Measurements from ENCODE around the gene PLD4.

PLD4 gene

GRCh38 chr14:104931304-104931770, 6.7 kb downstream of the PLD4 start:
- no peaks in the 10 kb centered on the region for H3K9me3 ChIP-seq
- no peak for DNase-seq
- no peaks in the 10 kb centered on the region for H3K36me3 ChIP-seq
- H3K4me1 ChIP-seq: peaks cover 3% of the 10 kb centered on the region
- H3K4me3 ChIP-seq (ENCODE audit: low read depth, low read length): no peak overlapping the region
- TF ChIP-seq, protein P1, sequence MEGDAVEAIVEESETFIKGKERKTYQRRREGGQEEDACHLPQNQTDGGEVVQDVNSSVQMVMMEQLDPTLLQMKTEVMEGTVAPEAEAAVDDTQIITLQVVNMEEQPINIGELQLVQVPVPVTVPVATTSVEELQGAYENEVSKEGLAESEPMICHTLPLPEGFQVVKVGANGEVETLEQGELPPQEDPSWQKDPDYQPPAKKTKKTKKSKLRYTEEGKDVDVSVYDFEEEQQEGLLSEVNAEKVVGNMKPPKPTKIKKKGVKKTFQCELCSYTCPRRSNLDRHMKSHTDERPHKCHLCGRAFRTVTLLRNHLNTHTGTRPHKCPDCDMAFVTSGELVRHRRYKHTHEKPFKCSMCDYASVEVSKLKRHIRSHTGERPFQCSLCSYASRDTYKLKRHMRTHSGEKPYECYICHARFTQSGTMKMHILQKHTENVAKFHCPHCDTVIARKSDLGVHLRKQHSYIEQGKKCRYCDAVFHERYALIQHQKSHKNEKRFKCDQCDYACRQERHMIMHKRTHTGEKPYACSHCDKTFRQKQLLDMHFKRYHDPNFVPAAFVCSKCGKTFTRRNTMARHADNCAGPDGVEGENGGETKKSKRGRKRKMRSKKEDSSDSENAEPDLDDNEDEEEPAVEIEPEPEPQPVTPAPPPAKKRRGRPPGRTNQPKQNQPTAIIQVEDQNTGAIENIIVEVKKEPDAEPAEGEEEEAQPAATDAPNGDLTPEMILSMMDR (IDR thresholded peaks at IDR 0.05; ENCODE audit: low read depth, low read length): no peak
- H3K27me3 ChIP-seq: no peaks in the 10 kb centered on the region

GRCh38 chr14:104931771-104932675, 7.3 kb downstream of the PLD4 start:
- no peak overlapping the region for H3K4me3 ChIP-seq (ENCODE audit: low read depth, low read length)
- TF ChIP-seq, protein P1 (IDR thresholded peaks at IDR 0.05; ENCODE audit: low read depth, low read length): no peak
- no peaks in the 10 kb centered on the region for H3K27me3 ChIP-seq
- peaks cover 3% of the 10 kb centered on the region for H3K4me1 ChIP-seq
- H3K36me3 ChIP-seq: no peaks in the 10 kb centered on the region
- no peak for DNase-seq
- no peaks in the 10 kb centered on the region for H3K9me3 ChIP-seq

- DNase-seq: peak; percentile 92
Measured at GRCh38 chr14:104932676-104933631, 8.3 kb downstream of the PLD4 start.

DNA sequence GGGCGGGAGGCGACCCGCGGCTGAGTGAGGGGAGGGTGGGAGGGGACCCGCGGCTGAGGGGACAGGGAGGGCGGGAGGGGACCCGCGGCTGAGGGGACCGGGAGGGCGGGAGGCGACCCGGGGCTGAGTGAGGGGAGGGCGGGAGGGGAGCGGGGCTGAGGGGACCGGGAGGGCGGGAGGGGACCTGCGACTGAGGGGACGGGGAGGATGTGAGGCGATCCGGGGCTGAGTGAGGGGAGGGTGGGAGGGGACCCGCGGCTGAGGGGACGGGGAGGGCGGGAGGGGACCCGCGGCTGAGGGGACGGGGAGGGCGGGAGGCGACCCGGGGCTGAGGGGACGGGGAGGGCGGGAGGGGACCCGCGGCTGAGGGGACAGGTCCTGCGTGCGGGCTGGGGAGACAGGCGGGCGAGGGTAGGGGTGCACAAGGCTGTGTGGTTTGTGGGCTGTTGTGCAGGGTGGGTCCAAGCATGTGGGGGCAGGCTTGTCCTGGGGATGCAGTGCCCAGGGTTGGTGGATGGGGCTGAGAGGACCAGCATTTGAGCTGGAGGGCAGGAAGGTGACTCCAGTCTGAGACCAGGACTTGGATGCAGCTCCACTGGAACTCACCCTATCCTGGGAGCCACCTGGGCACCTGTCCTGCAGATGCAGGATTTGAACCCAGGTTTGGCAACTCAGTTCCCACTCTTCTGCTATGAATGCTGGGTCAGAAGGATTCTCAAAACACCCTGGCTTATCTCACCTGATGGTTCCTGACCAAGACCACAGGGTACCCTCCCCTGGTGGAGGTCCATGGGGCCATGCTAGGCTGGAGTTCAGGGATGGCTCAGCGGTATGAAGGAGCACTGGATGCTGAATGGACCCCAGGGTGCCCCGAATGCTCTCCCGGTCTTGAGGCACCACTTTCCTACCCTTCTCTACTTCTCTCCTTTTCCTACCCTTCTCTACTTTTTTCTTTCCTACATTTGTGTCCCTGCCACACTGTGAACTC, 9.4 kb downstream of the PLD4 start:
- no peaks in the 10 kb centered on the region for H3K9me3 ChIP-seq
- peaks cover 10% of the 10 kb centered on the region for H3K27me3 ChIP-seq
- H3K4me1 ChIP-seq: no peaks in the 10 kb centered on the region; the same call in 1 of the 2 replicates
- no peak overlapping the region for H3K4me3 ChIP-seq (ENCODE audit: low read depth, low read length)
- DNase-seq: no peak
- no peaks in the 10 kb centered on the region for H3K36me3 ChIP-seq
- TF ChIP-seq, protein P1 (IDR thresholded peaks at IDR 0.05; ENCODE audit: low read depth, low read length): no peak

More at GRCh38 chr14:104932676-104933631, 8.3 kb downstream of the PLD4 start:
- TF ChIP-seq, protein P1 (IDR thresholded peaks at IDR 0.05; ENCODE audit: low read depth, low read length): peak; percentile 67
- Histone ChIP-seq H3K36me3 (no peaks in the 10 kb centered on the region), H3K4me1 (no peaks in the 10 kb centered on the region; the same call in 1 of the 2 replicates), H3K4me3 (ENCODE audit: low read depth, low read length) (peak overlapping the region; percentile 55), H3K27me3 (no peaks in the 10 kb centered on the region; the same call in 1 of the 2 replicates), H3K9me3 (no peaks in the 10 kb centered on the region)

- Histone ChIP-seq H3K36me3 (no peaks in the 10 kb centered on the region), H3K9me3 (no peaks in the 10 kb centered on the region), H3K4me1 (no peaks in the 10 kb centered on the region; the same call in 1 of the 2 replicates), H3K4me3 (ENCODE audit: low read depth, low read length) (no peak overlapping the region), H3K27me3 (peaks cover 11% of the 10 kb centered on the region)
- DNase-seq: no peak
- TF ChIP-seq, protein P1 (IDR thresholded peaks at IDR 0.05; ENCODE audit: low read depth, low read length): no peak
Measured at GRCh38 chr14:104935026-104935650, 10.5 kb downstream of the PLD4 start.

Data from BE2C (cell line).